ENCODE data around the gene CXCL13. TPM values are rescaled to one million over a fixed set of nuclear protein-coding genes. Genes with fewer than 3 reads are reported as not detected.

The CXCL13 gene
- total and polyA plus RNA-seq, 2 of the 13 experiments (the other 11 are each of a cell fraction or from before 2014, with no cell fraction given) = not detected

GRCh38 chr4:77635876-77636275, 30.3 kb downstream of the CXCL13 start:
- WGBS (ENCODE audit: low lambda C conversion rate) = 35% methylated on average over 4 of the region's 4 CpGs
- CTCF ChIA-PET (ENCODE audit: low intra/inter-chr PET ratio, low total read pairs) = no interaction called here
- DNase-seq (ENCODE audit: low spot score) = no peak
- Histone ChIP-seq H3K79me2 (ENCODE audit: insufficient read depth, low read length) (no peaks in the 10 kb centered on the region), H3K36me3 (replicated peaks in 1 of 2; ENCODE audit: control insufficient read depth in 1 of 2, insufficient read depth in 2 of 2, low read length in 2 of 2) (no peaks in the 10 kb centered on the region), H2AFZ (ENCODE audit: low read length) (peak overlapping the region; percentile 68), H3K27me3 (ENCODE audit: control insufficient read depth in 1 of 2, insufficient read depth in 2 of 2, low read length in 2 of 2) (no peaks in the 10 kb centered on the region), H3K4me3 (replicated peaks in 1 of 3; ENCODE audit: insufficient read depth in 1 of 3, low read depth in 2 of 3, low read length in 3 of 3) (peak overlapping the region in 1 of 3 experiments; percentile 42; a peak in 2 of 6 replicates), H4K20me1 (ENCODE audit: insufficient read depth, low read length) (no peaks in the 10 kb centered on the region), H3K4me1 (ENCODE audit: insufficient read depth, low read length) (peaks cover 40% of the 10 kb centered on the region), H3K9me3 (ENCODE audit: low read length) (peaks cover 12% of the 10 kb centered on the region), H3K4me2 (ENCODE audit: low read depth, low read length) (peak overlapping the region; percentile 56), H3K9ac (ENCODE audit: insufficient read depth, low read depth, low read length) (no peak overlapping the region), H3K27ac (ENCODE audit: extremely low read length, insufficient read depth, low read length) (no peak overlapping the region)
- POLR2A ChIA-PET = interaction anchor here (1.3 to 1.4 kb wide), 2 partner anchors 184 to 226 kb away, joined by 3 to 4 read pairs; partner anchors contain the start of gene MRPL1
- ATAC-seq = peak; percentile 46
- no peak for FAIRE-seq
- in situ Hi-C loops (cut with HindIII; ENCODE audit: extremely low pct_ligation_motif_present, low pct_unique_long_range_greater_than_20kb) (no loop called here), intact Hi-C loops (cut with micrococcal nuclease; ENCODE audit: unreplicated experiment) (loop anchor here (5.0 kb wide), 1 partner anchor 61 kb away; no protein-coding TSS in a partner anchor)
- BruUV-seq (replicated peaks) = no TSS peak
- TF ChIP-seq CBX5 (CRISPR knock-in tag; IDR thresholded peaks at IDR 0.05; ENCODE audit: borderline replicate concordance) (0 out of 2 replicates have a peak, but pooled peaks have one; percentile 37), BRCA1 (CRISPR knock-in tag; IDR thresholded peaks at IDR 0.05) (no peak), CENPX (CRISPR knock-in tag; IDR thresholded peaks at IDR 0.05) (no peak), ELF1 (CRISPR knock-in tag; IDR thresholded peaks at IDR 0.05) (0 out of 2 replicates have a peak, but pooled peaks have one; percentile 5), GABPB1 (CRISPR knock-in tag; IDR thresholded peaks at IDR 0.05) (0 out of 2 replicates have a peak, but pooled peaks have one; percentile 34)

GRCh38 chr4:77636902-77637301, 31.3 kb downstream of the CXCL13 start:
- Histone ChIP-seq H3K9ac (ENCODE audit: insufficient read depth, low read depth, low read length) (no peak overlapping the region), H3K4me1 (ENCODE audit: insufficient read depth, low read length) (peaks cover 35% of the 10 kb centered on the region), H3K27ac (ENCODE audit: extremely low read length, insufficient read depth, low read length) (no peak overlapping the region), H3K9me3 (ENCODE audit: low read length) (peaks cover 12% of the 10 kb centered on the region), H3K4me3 (replicated peaks in 1 of 3; ENCODE audit: insufficient read depth in 1 of 3, low read depth in 2 of 3, low read length in 3 of 3) (no peak overlapping the region), H3K36me3 (replicated peaks in 1 of 2; ENCODE audit: control insufficient read depth in 1 of 2, insufficient read depth in 2 of 2, low read length in 2 of 2) (no peaks in the 10 kb centered on the region), H2AFZ (ENCODE audit: low read length) (no peak overlapping the region), H3K79me2 (ENCODE audit: insufficient read depth, low read length) (no peaks in the 10 kb centered on the region), H3K27me3 (ENCODE audit: control insufficient read depth in 1 of 2, insufficient read depth in 2 of 2, low read length in 2 of 2) (no peaks in the 10 kb centered on the region), H4K20me1 (ENCODE audit: insufficient read depth, low read length) (no peaks in the 10 kb centered on the region), H3K4me2 (ENCODE audit: low read depth, low read length) (peak overlapping the region; percentile 56; the same call in 1 of the 2 replicates)
- 54% methylated on average over 3 of the region's 3 CpGs for WGBS (ENCODE audit: low lambda C conversion rate)
- peak; percentile 83 for DNase-seq (ENCODE audit: low spot score)
- BruUV-seq (replicated peaks) = no TSS peak
- in situ Hi-C loops (cut with HindIII; ENCODE audit: extremely low pct_ligation_motif_present, low pct_unique_long_range_greater_than_20kb) = no loop called here
- peak; percentile 68 for ATAC-seq
- no peak for FAIRE-seq
- CTCF ChIA-PET (ENCODE audit: low intra/inter-chr PET ratio, low total read pairs) = no interaction called here
- intact Hi-C loops (cut with micrococcal nuclease; ENCODE audit: unreplicated experiment) = loop anchor here (5.0 kb wide), 1 partner anchor 60 kb away; no protein-coding TSS in a partner anchor
- POLR2A ChIA-PET = interaction anchor here (1.4 kb wide), 1 partner anchor 183 kb away, joined by 3 read pairs; no protein-coding TSS in a partner anchor
- TF ChIP-seq UBTF (CRISPR knock-in tag; IDR thresholded peaks at IDR 0.05) (no peak), GTF2F1 (IDR thresholded peaks at IDR 0.05; ENCODE audit: low read length) (no peak), HMGA1 (CRISPR knock-in tag; conservative IDR thresholded peaks at IDR 0.05) (no peak), MED1 (CRISPR knock-in tag; IDR thresholded peaks at IDR 0.05) (peak; percentile 68), DNMT3B (CRISPR knock-in tag; conservative IDR thresholded peaks at IDR 0.05) (peak; percentile 94), TFDP1 (CRISPR knock-in tag; IDR thresholded peaks at IDR 0.05; ENCODE audit: borderline replicate concordance) (peak; percentile 64; the same call in 1 of the 2 replicates), ZFP1 (CRISPR knock-in tag; IDR thresholded peaks at IDR 0.05) (no peak), TFAP4 (IDR thresholded peaks at IDR 0.05; ENCODE audit: borderline replicate concordance, low read depth) (no peak; the same call in 1 of the 2 replicates), ZNF264 (CRISPR knock-in tag; IDR thresholded peaks at IDR 0.05) (no peak), ETV5 (CRISPR knock-in tag; IDR thresholded peaks at IDR 0.05; ENCODE audit: borderline replicate concordance) (peak; percentile 94)
